Measurements from ENCODE around the gene GLMP.

The GLMP gene

DNA sequence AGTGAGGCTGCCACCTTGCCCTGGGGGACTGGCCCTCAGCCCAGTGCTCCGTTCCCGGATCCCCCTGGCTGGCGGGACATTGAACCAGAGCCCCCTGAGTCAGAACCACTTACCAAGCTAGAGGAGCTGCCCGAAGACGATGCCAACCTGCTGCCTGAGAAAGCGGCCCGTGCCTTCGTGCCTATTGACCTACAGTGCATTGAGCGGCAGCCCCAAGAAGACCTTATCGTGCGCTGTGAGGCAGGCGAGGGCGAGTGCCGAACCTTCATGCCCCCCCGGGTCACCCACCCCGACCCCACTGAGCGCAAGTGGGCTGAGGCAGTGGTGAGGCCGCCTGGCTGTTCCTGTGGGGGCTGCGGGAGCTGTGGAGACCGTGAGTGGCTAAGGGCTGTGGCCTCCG, 10.0 kb downstream of the GLMP start:
- DNase-seq (ENCODE audit: low read depth in 3 of 3): no peak

DNA sequence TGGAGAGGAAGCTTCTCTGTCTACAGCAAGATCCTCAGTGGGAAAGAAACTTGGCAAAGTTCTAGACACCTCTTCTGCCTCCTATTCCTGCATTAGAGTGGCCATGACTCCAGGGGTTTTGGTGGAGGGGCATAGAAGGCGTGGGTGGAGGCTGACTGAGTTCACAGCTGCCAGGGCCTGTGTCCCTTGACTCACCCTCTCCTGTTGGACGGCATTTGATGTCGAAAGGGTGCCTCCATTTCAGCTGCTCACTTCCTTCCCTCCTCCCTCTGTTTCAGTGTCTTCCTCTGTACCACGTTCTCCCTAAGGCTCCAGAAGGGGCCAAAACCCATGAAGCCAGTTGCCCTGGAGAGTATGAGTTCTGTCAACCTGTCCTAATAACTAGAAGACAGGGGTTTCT, 10.7 kb downstream of the GLMP start:
- DNase-seq (ENCODE audit: low read depth in 3 of 3): no peak

DNA sequence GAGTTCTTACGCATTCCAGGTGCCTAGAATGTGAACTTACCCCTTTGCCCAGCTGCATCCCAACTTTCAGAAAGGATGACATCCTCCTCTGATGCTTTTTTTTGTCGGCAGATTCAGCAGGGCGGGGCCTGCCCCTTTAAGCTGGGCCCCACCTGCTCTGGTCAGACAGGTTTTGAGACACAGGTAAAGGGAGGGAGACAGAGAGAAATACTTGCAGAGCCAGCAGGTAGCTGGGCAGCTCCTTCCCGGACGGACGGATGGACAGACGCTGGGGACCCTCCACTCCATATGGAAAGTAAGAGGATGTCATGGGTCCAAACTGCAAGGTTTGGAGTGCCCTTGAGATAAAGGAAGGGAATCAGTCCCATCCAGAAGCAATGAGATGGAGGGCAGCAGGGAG, 11.4 kb downstream of the GLMP start, which contains the start of gene TMEM79:
Gene TMEM79, plus strand, starts transcription at position 214 of the 400 bp plus-strand sequence. CDS start 902 bp downstream, outside the sequence.
- no peak for DNase-seq (ENCODE audit: low read depth in 3 of 3)

DNA sequence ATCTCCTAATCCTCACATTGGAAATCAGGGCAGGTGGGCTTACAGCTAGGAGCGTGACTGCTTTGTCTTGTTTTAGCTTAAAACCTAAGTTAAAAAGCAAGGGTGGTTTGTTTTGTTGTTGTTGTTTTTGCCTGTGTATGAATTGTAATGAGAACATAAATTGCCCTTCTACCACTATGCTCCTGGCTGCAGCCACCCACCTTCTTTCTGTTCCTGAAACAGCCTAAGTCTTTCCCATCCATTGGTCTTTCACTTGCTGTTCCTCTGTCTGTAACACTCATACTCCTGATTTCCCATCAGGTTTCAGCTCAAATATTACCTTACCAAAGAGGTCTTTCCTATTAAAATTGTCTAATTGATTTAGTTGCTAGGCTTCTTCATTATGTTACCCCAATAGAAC, 12.0 kb downstream of the GLMP start:
- no peak for DNase-seq (ENCODE audit: low read depth in 3 of 3)

DNA sequence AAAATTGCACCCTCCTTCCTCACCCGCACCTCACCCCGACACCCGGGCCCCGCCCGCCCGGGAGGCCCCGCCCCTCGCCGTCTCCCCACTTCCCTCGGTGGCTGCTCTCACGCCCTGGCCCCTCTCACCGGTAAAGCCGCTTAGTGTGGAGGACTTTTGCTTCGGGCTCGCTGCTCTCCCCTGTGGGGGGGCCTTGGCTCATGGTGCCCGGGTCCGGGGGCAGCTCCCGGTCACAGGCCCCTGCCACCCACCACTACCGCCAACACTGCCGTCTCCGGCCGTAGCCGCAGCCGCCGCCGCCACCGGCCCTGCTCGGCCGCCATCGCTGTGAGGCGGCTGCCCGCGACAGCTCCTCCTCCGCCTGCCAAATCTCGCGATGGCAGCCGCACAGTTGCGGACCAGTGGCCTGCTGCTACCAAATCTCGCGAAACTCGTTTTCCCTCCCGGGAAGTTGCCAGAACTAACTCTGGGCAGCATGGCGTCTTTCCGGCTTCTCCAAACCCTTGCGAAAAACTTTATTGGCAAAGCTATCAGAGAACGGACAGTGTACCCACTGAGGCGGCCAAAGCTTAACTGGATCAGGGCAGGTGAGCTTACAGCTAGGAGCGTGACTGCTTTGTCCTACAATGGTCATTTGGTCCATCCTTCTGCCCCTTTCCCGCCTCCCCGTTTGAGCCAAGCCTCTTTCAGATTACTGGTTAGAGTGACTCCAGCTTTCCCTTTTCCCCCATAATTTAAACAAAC, 12.8 kb downstream of the GLMP start, which contains the start of gene SMG5:
Gene SMG5, minus strand, starts transcription at position 347 of the 744 bp plus-strand sequence. Its CDS starts 145 bp downstream, at position 202.
- DNase-seq (ENCODE audit: low read depth in 3 of 3): peak; percentile 93 to 95 (median 93)

DNA sequence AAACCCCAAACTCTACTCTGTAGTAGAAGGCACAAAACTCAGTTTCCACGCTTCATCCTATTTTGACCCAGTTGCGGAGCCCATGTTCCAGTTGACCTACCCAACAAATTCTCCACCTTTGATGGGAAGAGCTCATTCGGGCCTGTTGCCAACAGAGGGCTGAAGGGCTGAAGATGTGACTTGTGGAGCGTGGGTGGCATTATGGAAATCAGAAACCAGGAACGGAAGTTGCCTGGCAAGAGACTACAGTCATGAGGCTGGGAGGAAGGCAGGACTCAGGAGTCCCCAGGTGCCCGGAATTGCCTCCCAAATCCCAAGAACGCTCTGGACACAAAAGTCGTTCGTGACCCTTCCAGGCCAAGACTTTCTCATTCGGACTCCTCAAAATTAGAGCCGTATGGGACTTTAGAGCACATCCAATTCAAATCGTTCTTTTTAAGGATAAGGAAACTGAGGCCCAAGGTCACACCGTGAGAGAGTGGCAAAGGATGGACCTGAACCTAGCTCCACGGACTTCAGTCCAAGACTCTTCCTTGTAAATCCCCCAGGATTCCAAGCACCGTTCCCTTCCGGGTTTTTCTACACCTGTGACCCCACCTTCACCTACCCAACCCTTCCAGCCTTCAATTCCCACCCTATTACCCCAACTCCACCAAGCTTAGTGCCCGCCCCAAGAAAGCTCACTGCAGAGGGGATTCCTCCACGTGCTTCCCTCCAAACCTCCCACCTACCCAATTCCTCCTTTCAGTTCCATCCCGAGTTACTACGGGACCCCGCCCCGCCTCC, 13.6 kb downstream of the GLMP start:
- DNase-seq (ENCODE audit: low read depth in 3 of 3): peak in 1 of 3 donors; percentile 26

DNA sequence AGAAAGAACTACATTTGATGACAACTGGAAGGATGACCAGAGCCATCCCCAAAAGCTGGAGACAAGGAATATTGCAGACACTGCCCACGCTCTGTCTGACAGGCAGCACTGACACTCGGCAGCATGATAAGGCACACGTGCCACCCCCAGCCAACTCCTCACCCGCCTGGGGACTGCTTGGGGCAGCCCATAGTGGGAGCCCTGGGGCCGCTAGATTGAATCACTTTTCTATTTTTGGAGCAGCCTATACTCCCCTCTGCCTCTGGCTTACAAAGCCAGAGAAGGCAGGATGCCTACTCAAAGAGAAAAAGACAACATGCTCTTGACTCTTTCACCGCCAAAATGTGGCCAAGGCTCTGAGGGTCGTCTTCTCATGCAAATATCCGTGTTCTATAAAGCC, 14.2 kb downstream of the GLMP start:
- DNase-seq (ENCODE audit: low read depth in 3 of 3): peak; percentile 10 to 48 (median 40)

DNA sequence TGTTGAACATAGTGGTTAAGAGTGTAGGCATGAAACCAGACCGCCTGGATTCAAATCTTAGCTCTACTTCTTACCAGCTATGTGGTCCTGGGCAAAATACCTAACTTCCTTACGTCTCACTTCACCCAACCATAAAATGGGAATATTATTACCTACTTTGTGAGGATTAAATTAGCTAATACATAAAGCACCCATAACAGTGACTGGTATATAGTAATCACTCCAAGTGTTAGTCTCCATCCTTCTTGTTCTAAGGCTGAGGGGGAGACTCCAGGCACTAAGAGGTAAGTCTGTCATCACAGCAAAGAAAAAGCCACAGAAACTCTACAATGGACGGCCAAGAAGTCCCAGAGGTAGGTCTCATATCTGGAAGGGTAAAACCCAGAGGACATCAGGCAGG, 15.6 kb downstream of the GLMP start:
- no peak for DNase-seq (ENCODE audit: low read depth in 3 of 3)

DNA sequence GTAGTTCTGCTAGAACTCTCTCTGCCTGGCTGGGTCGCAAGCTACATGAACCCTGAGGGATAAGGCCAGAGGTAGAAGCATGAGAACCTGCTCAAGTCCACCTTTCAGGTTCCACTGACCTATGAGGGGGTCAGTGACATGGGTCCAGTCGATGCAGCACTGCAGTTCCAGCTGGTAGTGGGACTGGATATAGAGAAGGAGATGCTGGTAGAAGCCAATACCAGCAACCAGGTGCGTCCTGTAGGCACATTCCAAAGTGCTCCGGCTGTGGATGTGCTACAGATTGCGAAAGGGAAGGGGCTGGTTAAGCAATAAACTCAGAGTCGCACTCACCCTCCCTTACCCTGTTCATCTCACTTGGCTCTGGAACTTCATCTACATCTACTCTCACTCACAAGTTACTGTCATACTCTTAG, 18.5 kb downstream of the GLMP start:
- no peak for DNase-seq (ENCODE audit: low read depth in 3 of 3)

DNA sequence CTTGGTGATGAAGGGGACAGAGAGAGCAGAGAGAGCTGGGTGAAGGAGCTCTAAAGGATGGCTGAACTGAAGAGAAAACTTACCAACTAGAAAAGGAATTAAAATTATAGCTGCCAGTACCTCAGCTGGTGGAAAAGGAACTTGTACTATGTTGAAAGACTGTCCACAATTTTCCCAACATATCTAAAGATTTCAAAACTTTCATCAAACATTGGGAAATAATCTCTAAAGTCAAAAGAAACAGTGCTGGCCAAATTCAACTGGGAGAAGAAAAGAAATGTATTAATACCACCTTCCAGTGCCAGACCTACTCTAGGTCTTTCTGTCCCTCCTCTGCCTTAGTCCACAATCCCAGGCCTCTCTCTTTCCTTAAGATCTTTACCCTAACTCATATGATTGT, 18.9 kb downstream of the GLMP start:
- DNase-seq (ENCODE audit: low read depth in 3 of 3): no peak

DNA sequence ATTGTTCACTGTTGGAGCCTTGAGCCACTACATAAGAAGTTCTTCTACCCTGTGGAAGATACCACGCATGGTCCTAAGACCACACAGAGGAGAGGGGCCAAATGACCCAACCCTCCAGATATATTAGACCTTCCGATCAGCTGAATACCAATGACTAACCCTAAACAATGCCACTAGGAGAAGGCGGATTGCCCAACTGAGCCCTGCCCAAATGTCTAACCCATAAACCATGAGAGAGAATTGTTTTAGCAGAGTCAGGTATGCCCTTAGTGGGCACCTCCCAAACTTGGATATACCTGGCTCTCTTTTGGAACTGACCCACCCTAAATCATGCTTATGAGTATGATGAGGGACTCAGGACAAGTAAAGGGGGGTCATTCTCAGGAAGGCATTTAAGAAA, 25.2 kb downstream of the GLMP start:
- DNase-seq (ENCODE audit: low read depth in 3 of 3): no peak

DNA sequence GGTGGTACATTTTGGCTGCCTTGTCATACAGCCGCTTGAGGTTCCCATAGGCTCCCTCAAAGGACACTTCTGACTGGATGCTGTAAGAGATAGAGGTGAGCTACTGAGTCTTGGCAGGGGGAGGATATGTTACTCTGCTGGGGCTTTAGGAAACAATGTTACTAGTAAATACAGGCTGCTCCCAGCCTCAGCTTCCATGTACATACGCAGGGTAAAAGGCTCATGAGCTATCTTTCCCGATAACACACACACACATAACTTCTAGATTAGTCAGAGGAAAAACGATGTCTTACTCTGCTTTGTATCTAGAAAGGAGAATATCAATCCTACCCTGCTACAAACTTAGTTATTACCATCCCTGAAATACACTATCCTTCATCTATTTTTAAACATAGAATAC, 27.1 kb downstream of the GLMP start:
- no peak for DNase-seq (ENCODE audit: low read depth in 3 of 3)

DNA sequence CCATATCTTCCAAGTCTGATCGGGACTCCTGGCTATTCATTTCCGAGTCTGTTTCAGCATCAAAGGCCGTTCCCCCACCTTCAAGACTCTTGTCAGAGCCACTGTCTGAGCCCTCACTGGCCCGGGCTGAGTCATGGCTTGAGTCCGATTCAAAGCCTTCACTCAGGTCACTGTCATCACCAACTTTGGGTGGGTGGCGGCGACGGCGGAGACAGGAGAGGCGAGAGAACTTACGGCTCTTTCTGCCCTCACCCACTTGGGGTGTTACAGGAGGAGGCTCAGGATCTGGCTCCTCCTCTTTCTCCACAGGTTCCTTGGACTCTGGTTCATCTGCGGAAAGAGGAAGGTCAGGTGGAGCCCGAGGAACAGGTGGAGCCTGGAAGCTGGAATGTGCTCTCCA, 29.4 kb downstream of the GLMP start:
- no peak for DNase-seq (ENCODE audit: low read depth in 3 of 3)

DNA sequence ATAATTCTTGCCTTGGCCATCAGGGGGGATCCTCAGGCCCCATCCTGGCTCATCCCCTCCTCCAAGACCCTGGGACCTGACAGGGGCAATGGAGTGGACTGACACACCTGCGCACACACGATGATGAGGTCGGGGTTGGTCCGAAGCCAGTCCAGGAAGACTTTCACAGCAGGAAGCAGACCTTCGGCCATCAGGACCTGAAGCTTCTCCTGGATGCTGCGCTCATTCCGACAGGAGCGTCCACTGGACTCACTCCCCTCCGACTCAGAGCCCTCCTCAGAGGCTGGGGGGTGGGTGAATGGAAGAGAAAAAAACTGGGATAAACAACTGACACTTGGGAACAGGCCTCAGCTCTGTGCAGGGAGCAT, 32.2 kb downstream of the GLMP start:
- no peak for DNase-seq (ENCODE audit: low read depth in 3 of 3)

DNA sequence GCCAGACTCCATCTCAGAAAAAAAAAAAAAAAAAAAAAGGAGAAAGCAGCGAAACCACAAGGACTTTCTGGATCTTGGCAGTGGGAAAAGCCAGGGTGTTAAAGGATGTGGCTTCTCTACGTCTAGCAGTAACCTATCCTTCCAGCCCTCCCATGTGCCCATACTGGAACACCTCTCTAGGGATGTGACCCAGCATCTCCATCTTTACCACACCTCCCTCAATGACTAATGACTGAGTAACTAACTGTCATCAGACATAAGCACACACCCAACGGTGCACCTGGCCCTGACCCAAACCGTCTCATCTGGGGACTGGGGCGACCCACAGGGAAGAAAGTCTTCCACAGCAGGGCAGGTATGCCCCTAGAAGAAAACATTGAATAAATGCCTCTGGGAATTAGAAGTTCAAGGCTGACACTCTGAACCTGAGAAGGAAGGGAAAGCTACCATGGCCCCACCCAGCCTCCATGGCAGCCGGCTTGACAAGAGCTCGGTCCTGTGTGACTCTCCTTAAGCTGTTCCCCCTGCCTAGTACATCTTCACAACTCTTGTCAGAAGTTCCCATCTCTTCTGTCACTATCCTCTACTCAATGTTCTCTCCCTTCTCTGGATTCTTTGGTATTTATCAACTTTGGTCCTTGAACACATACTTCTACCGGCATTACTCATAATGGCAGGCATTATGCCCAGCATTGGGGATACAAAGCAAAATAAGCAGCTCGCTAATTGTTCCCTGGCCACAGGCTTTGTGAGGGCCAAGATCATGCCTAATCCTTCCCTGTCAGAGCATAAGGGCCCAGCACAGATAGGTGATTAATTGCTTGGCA, 32.8 kb downstream of the GLMP start:
- DNase-seq (ENCODE audit: low read depth in 3 of 3): no peak

DNA sequence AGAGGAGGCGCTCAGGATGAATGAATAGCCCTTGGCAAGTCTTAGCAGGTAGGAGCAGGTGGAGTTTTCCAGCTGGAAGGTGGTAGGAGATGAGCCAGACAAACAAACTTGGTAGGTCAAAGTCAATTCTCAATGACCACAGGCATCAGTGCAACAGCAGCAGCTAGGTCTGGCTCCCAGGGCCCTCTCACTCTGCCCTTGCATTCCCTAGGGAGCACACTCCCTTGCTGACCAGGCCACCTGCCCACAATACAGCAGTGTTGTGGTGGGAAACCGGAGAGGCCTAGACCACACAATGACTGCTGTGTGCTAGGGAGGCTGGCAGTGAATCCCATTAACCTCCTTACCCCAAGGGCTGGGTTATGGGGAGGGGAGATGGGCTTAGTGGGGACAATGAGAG, 34.6 kb downstream of the GLMP start:
- no peak for DNase-seq (ENCODE audit: low read depth in 3 of 3)

DNA sequence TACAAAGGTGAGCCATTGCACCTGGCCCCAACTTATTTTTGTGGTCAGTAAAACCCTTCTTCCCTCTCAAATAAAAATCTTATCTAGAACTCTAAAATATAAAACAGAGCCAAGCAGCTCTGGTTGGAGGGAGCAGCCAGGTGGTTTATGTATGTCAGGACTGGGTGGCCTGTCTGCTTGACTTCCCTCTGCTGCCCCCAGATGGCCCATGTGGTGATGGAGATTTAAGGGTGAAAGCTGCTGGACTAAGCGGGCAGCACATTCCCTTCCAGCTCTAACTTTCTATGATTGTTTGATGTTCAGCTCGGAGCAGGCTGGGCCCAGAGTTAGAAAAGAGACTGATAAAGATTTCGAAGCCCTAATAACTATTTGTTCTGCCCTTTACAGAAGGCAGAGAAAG, 35.7 kb downstream of the GLMP start:
- no peak for DNase-seq (ENCODE audit: low read depth in 3 of 3)

DNA sequence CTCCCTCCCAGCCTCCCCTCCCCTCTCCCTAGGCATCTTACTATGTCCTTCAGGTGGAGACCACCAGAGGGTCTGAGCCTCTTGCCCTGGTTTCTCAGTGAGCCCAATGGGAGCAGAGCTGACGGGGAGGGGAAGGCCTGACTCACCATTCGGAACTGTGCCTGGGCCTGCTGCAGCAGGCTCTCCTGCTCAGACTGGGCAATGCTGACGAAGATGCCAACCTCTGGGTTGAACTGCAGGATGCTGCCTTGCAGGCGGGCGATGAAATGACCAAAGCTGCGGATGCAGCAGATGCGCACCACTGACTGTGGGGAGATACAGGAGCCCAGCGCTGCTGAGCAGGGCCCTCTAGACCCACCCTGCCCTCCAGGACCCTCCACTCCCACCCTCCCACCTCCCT, 36.6 kb downstream of the GLMP start:
- no peak for DNase-seq (ENCODE audit: low read depth in 3 of 3)

DNA sequence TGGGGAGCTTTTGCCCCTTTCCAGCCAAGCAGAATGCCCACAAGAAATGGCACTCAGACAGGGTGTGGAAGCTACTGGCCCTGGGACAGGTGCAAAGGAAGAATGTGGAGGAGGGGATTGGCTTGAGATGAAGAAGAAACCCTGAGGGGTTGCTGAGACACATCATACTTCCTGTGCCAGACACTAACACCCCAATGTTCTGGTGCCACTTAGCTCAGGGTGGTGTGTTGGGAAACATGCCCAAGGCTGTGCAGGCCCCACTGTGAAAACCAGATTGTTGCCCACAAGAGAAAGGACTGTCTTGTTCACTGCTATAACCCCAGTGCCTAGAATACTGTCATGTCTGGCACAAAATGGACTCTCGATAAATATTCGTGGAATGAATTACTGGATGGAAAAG, 37.8 kb downstream of the GLMP start:
- no peak for DNase-seq (ENCODE audit: low read depth in 3 of 3)

DNA sequence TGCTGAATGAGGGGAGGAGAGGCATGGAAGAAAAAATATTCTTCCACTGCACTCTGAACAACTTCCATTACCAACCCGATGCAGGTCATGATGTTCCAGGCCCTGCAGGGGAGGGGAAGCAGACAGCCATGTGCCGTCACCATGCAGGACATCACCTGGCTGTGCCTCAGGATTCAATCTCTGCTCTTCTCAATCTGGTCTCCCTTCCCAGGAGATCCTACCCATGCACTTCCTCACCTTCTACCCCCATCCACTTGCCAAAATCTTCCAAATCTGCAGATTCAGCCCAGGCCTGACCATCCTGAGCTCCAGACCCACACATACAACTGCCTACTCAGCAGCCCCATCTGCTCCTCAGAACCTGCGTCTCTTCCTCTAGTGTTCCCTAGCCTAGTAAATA, 41.8 kb downstream of the GLMP start:
- DNase-seq (ENCODE audit: low read depth in 3 of 3): no peak

DNA sequence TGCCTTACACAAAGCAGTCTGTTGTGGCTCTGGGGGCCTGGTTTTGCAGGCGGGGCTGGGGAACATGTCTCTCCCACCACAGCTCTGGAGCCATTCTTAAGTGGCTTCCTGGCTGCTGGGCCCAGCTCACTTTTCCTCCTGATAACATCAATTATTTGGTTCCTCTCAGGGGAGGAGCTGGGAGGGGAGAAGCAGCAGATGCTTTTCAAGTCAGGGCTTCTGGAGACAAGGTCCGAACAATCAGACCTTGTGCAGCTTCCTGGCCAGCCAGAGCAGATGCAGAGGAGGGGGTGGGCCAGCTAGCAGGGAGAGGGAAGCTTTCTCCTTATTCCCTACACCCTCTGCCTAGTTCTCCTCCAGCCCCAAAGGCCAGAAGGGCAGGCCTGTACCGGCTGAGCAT, 44.0 kb downstream of the GLMP start:
- no peak for DNase-seq (ENCODE audit: low read depth in 3 of 3)

DNA sequence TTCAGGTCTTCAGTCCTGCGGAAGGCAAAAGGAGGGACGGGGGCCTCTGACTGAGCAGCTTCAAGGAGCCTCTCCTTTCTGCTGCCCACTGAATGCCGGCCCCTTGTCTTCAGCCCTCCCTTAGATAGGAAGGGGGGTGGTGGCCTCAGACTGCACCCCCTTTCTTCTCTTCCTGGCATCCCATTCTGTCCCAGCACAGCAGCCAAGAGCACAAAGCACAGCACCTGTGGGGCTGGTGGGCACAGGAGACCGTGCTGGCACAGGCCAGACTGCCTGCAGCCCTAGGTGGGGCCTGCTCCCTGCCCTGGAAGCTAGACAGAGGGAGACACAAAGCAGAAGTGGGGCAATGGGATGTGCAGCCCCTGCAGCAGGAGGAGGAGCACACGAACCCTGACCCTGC, 45.9 kb downstream of the GLMP start:
- DNase-seq (ENCODE audit: low read depth in 3 of 3): no peak
